KG1 (cell line): ENCODE measurements around the gene GXYLT2.
"Not testable (repeated sequence)": the region's sequence is repeated elsewhere in the genome, so short reads cannot be mapped to it uniquely, and the experiment has no call there.

Experiments used
- DNase-seq: peaks from one replicate; lab custom pipeline; 2025; lab: John Stamatoyannopoulos, UW

The GXYLT2 gene

GRCh38 chr3:72974956-72975355 is 87.1 kb downstream of the GXYLT2 start:
- no peak for DNase-seq

DNA sequence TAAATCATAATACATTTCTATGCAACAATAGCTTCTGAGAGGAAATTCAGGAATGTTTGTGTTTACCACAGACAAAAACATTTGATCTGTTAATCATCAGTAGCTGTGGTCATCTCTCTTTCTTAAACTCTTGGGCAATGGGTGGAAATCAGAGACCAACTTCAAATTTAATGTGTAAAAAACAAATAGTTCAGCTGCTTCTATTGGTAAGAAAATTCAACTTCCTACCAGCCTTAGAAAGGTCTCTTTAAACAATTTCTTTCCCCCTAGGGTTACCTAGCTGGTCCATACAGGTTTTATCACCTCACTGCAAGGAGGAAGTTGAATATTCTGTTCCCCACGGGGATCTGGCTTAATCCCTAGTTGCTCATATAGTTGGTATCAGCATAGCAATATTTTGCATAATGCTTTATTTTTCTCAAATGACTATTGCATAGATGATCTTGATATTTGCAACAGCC is 88.5 kb downstream of the GXYLT2 start:
- no peak for DNase-seq

GRCh38 chr3:72977060-72977808 is 89.4 kb downstream of the GXYLT2 start:
- DNase-seq = no peak

GRCh38 chr3:72982609-72983366 is 94.9 kb downstream of the GXYLT2 start:
- no peak for DNase-seq

DNA sequence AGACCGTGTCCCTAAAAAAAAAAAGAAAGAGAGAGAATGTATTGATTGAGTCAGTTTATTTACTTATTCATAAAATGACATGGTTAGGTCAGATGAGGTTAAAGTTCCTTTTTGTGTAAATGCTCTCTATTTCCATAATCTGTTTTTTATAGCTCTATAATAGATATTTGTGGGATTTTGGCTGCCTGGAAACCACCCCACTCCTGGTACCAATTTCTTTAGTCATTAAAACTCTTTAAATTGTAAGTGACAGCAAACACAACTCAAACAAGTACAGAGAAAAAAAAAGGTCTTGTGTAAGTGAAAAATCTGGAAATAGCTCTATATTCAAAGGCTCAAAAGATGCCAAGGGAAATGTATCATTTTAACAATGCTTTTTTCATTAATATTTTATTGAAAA is 97.7 kb downstream of the GXYLT2 start:
- no peak for DNase-seq

- no peak for DNase-seq
These were observed 103.0 kb downstream of the GXYLT2 start for GRCh38 chr3:72990701-72991395.

DNA sequence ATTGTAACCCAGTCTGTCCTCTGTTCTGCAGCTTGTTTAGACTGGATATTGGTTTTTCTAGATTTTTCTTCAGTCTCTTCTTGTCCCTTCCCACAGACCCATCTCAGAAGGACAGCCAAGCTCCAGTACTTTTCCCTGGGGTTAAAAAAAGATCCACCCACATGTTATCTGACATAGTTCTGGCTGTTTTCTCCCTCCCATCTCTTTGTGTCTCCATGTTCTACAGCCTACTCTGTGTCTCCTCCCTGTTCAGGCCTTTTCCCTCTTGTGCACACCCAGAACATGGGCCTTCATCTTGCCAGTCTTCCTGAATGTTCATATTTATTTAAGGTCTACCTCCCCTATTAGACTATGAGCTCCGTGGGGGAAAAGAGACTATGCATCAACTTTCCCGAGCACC is 103.7 kb downstream of the GXYLT2 start:
- no peak for DNase-seq

GRCh38 chr3:72993391-72993790 is 105.5 kb downstream of the GXYLT2 start:
- no peak for DNase-seq

GRCh38 chr3:72995337-72995736 is 107.5 kb downstream of the GXYLT2 start:
- no peak for DNase-seq

DNA sequence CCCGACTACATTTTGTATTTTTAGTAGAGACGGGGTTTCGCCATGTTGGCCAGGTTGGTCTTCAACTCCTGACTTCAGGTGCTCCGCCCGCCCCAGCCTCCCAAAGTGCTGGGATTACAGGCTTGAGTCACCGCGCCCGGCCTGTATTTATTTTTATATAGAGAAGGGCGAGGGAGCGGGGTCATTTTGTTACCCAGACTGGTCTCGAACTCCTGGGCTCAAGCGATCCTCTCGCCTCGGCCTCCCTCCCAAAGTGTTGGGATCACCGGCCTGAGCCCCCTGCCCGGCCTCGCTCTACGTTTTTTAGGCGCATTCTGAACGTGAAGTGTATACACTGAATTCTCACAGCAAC is 108.3 kb downstream of the GXYLT2 start:
- DNase-seq = no peak

- peak; percentile 72 for DNase-seq
These were observed 108.9 kb downstream of the GXYLT2 start, which contains the start of gene PPP4R2 for GRCh38 chr3:72996473-72997333. Gene PPP4R2 (plus strand): TSS chr3:72996811. CDS start chr3:72997038, 227 bp downstream.

- DNase-seq = peak; percentile 18
These were observed 109.6 kb downstream of the GXYLT2 start for GRCh38 chr3:72997421-72997961.

DNA sequence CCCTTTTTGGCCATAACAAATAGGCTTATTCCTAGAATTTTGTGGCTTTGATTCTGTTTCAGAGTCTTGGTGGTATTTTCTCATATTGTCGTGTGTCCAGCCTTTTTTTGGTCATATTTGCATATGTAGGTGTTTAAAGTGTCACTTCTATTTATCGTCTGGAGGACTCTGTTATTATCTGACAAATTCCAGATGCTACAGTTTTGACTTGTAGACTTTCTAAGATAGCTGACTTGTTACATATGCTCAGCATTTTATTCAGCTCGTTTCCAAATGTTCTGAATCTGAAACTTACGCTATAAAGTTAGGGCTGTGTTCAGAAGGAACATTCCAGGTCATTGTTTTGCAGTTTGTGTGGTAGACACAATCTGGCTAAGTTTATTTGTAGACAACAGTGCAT is 110.6 kb downstream of the GXYLT2 start:
- no peak for DNase-seq

GRCh38 chr3:72999951-73000350 is 112.1 kb downstream of the GXYLT2 start:
- no peak for DNase-seq

DNA sequence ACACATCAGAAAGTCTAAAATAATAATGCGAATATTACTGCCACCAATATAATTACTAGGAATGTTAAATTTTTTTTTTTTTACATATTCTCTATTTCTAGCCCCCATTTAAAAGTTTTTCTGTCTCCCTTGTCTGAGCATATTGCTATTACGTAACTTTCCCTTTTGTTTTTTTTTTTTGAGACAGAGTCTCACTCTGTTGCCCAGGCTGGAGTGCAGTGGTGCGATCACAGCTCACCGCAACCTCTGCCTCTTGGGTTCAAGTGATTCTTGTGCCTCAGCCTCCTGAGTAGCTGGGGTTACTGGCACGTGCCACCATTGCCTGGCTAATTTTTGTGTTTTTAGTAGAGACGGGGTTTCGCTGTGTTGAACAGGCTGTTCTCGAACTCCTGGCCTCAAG is 115.2 kb downstream of the GXYLT2 start:
- not testable (repeated sequence) for DNase-seq

DNA sequence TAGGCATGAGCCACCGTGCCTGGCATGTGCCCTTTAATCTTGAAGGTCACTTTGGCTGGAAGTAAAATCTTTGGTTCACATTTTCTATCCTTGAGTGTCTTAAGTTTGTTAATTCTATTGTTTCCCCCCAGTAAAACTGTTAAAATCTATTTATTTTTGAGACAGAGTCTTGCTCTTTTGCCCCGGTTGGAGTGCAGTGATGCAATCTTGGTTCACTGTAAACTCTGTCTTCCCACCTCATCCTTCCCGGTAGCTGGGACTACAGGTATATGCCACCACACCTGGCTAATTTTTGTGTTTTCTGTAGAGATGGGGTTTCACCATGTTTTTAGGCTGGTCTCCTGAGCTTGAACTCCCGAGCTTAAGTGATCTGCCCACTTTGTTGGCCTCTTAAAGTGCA is 116.5 kb downstream of the GXYLT2 start:
- DNase-seq = no peak

- no peak for DNase-seq
These were observed 120.3 kb downstream of the GXYLT2 start for GRCh38 chr3:73007992-73008712.

- no peak for DNase-seq
These were observed 121.2 kb downstream of the GXYLT2 start for GRCh38 chr3:73009008-73009407.

DNA sequence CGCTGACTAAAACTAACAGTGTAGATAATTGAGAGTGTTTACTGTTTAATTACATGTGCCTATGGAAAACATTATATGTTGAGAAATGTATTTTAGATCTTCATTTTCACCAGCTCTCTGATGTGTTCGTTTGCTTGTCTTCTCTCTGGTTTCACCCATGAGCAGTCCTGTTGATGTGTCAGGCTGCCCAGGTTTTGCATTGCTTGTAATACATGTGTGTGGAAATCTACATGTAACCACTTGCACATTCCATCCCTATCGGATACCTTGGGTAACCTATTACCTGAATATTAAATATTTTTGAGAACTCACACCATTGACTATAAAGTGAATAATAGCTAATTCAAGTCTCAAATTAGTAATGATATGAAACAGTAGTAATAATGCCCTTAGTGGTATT is 121.9 kb downstream of the GXYLT2 start:
- no peak for DNase-seq

DNA sequence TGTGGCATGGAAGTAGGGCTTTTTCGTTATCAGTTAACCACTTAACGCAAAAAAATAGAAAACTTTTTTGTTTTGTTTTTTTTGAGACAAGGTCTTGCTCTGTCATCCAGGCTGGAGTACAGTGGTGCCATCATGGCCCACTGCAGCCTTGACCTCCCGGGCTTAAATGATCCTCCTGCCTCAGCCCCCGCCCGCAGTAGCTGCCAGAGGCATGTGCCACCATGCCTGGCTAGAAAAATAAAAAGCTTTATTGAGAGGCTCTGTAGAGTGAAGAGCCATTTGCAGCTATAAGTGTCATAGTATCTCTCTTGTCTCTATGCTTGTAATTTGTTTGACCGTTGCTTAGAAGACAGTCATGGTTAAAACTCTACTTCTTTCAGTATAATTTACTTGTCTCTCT is 122.3 kb downstream of the GXYLT2 start:
- no peak for DNase-seq

GRCh38 chr3:73018298-73018697 is 130.5 kb downstream of the GXYLT2 start:
- DNase-seq = no peak
